Endothelial cell of umbilical vein (primary cell): ENCODE results near the gene BEST2. TPM values are rescaled to one million over a fixed set of nuclear protein-coding genes. Genes with fewer than 3 reads are reported as not detected.

Source experiments
- BruUV-seq: library from RNA; stranded (reverse); fragments of 400-500 nt; replicated peaks from 2 replicates; lab custom pipeline; 2021; lab: Mats Ljungman, UMichigan
- CTCF ChIA-PET: fragments of 300-600, 350-600 bp; sonication (Branson Sonifier 250); formaldehyde crosslinking; loops from one replicate; lab custom pipeline; 2021; ENCODE audit warnings: antibody characterized with exemption, inconsistent platforms; lab: Charles Lee
- POLR2A ChIA-PET: fragments of 300-600, 350-600 bp; sonication (Branson Sonifier 250); formaldehyde crosslinking; loops from one replicate; lab custom pipeline; 2021; ENCODE audit warnings: antibody characterized with exemption, inconsistent platforms; lab: Charles Lee
- DNase-seq: peaks from one replicate; pipeline ENCODE4 v3.0.0-alpha.2; 2011; ENCODE audit warnings: low read depth, low spot score
- FAIRE-seq: peaks from 2 replicates; lab custom pipeline; 2011; peaks lifted over from hg19 to GRCh38; lab: Jason Lieb, UNC
- H2AFZ ChIP-seq: 2 replicates; pipeline ENCODE4 v1.6.0; 2012; ENCODE audit warnings: low read depth, low read length, control low read depth, inconsistent platforms
- H3K27ac ChIP-seq: 2 replicates; pipeline ENCODE4 v1.5.1; 2011; ENCODE audit warnings: low read depth, mild to moderate bottlenecking, control low read depth, low read length, moderate library complexity; ENCODE audit not compliant: insufficient read depth
- H3K27me3 ChIP-seq, 2 experiments: 2 replicates each; pipeline versions ENCODE4 v1.6.0 to v1.6.1; 2011; ENCODE audit warnings: low read length in 2 of 2, mixed read lengths in 1 of 2; ENCODE audit not compliant: control insufficient read depth in 2 of 2, insufficient read depth in 2 of 2
- H3K36me3 ChIP-seq, 2 experiments: 2 replicates in 1 of 2; 3 replicates in 1 of 2; pipeline ENCODE4 v1.5.1; 2011; ENCODE audit warnings: low read length in 2 of 2, mild to moderate bottlenecking in 1 of 2, moderate library complexity in 1 of 2; ENCODE audit not compliant: control insufficient read depth in 2 of 2, insufficient read depth in 2 of 2; ENCODE audit errors: extremely low read depth in 1 of 2
- H3K4me1 ChIP-seq: 3 replicates; pipeline ENCODE4 v1.5.1; 2011; ENCODE audit warnings: mild to moderate bottlenecking, low read length; ENCODE audit not compliant: control insufficient read depth, insufficient read depth; ENCODE audit errors: extremely low read depth
- H3K4me2 ChIP-seq: 2 replicates; pipeline ENCODE4 v1.6.1; 2011; ENCODE audit warnings: low read length, control low read depth, mixed read lengths; ENCODE audit not compliant: insufficient read depth
- H3K4me3 ChIP-seq, 3 experiments: fragments of 200-600 bp in 1 of 3; sonication (generic), shearing (Covaris generic) in 1 of 3; replicated peaks in 1 of 3; 2 replicates each; pipeline ENCODE4 v1.5.1; 2011 to 2016; ENCODE audit warnings: control low read depth in 3 of 3, low read length in 3 of 3, mild to moderate bottlenecking in 2 of 3, inconsistent platforms in 1 of 3, low read depth in 1 of 3, moderate library complexity in 1 of 3; ENCODE audit not compliant: insufficient read depth in 1 of 3
- H3K79me2 ChIP-seq: 2 replicates; pipeline ENCODE4 v1.6.0; 2012; ENCODE audit warnings: low read length, inconsistent platforms; ENCODE audit not compliant: control insufficient read depth, insufficient read depth
- H3K9ac ChIP-seq: replicated peaks from 2 replicates; pipeline ENCODE3; 2011; ENCODE audit warnings: low read length, control low read depth; ENCODE audit not compliant: insufficient read depth; ENCODE audit errors: extremely low read depth
- H3K9me1 ChIP-seq: replicated peaks from 3 replicates; pipeline ENCODE4 v1.6.0; 2011; ENCODE audit warnings: mild to moderate bottlenecking, low read length; ENCODE audit not compliant: control insufficient read depth, insufficient read depth; ENCODE audit errors: extremely low read depth
- H3K9me3 ChIP-seq: replicated peaks from 2 replicates; pipeline ENCODE4 v1.5.1; 2012; ENCODE audit warnings: low read length, inconsistent platforms; ENCODE audit not compliant: control insufficient read depth, insufficient read depth
- H4K20me1 ChIP-seq: replicated peaks from 2 replicates; pipeline ENCODE3; 2011; ENCODE audit warnings: mild to moderate bottlenecking, low read length; ENCODE audit not compliant: control insufficient read depth, insufficient read depth; ENCODE audit errors: extremely low read depth
- GATA2 ChIP-seq: IDR thresholded peaks from 2 replicates; pipeline ENCODE4 v1.7.0; 2011; ENCODE audit warnings: low read depth, mild to moderate bottlenecking, moderate library complexity, mixed read lengths, low read length; ENCODE audit not compliant: insufficient read length, insufficient read depth
- JUN ChIP-seq: IDR thresholded peaks from 2 replicates; pipeline ENCODE4 v1.6.1; 2011; ENCODE audit warnings: borderline replicate concordance, low read depth; ENCODE audit not compliant: insufficient read length, insufficient read depth
- POLR2A ChIP-seq: IDR thresholded peaks from 2 replicates; pipeline ENCODE4 v1.6.1; 2012; ENCODE audit warnings: low read depth, mild to moderate bottlenecking, control low read depth, low read length
- POLR2AphosphoS5 ChIP-seq: IDR thresholded peaks from 2 replicates; pipeline ENCODE4 v1.6.1; 2012; ENCODE audit warnings: low read depth, mild to moderate bottlenecking, control low read depth, low read length, moderate library complexity; ENCODE audit not compliant: insufficient read depth
- dilution Hi-C: fragments of 300-500 bp; cut with MboI; formaldehyde crosslinking; loops from one replicate; pipeline ENCODE4 v1.15.0; 2019; ENCODE audit warnings: low sequenced_read_pairs; ENCODE audit not compliant: extremely low pct_ligation_motif_present
- intact Hi-C: fragments of 100-400 bp; cut with micrococcal nuclease; formaldehyde crosslinking; loops from one replicate; pipeline ENCODE4 v1.10.0; 2022
- polyA plus RNA-seq, 4 experiments: library from polyadenylated mRNA; depleted of rRNA in 3 of 4; stranded (reverse) in 3 of 4; unstranded in 1 of 4; fragments of >200 nt; gene quantifications; 2 replicates each; pipeline versions ENCODE4 v1.2.1 to v1.2.3, GENCODE V29; 2011 to 2012; ENCODE audit warnings: missing spikeins in 1 of 4
- total RNA-seq: library from RNA; stranded (reverse); gene quantifications from 2 replicates; pipeline ENCODE4 v1.2.3, GENCODE V29; 2021
- TF ChIP-seq, protein P1 (sequence below): IDR thresholded peaks from 2 replicates; pipeline ENCODE4 v1.6.1; 2011; ENCODE audit not compliant: insufficient read depth, insufficient read length
- TF ChIP-seq, protein P2 (sequence below), 2 donors: IDR thresholded peaks; 1 replicate in 1 of 2; 2 replicates in 1 of 2; pipeline ENCODE4 v1.5.1; 2011; ENCODE audit warnings: low read length in 2 of 2, mild to moderate bottlenecking in 2 of 2, moderate library complexity in 2 of 2, control low read depth in 1 of 2, inconsistent platforms in 1 of 2, low read depth in 1 of 2; ENCODE audit not compliant: insufficient read depth in 1 of 2; ENCODE audit errors: extremely low read depth in 1 of 2

The BEST2 gene
- total and polyA plus RNA-seq, 2 donors (not counting 3 experiments of a cell fraction or from before 2014, with no cell fraction given): not detected

DNA sequence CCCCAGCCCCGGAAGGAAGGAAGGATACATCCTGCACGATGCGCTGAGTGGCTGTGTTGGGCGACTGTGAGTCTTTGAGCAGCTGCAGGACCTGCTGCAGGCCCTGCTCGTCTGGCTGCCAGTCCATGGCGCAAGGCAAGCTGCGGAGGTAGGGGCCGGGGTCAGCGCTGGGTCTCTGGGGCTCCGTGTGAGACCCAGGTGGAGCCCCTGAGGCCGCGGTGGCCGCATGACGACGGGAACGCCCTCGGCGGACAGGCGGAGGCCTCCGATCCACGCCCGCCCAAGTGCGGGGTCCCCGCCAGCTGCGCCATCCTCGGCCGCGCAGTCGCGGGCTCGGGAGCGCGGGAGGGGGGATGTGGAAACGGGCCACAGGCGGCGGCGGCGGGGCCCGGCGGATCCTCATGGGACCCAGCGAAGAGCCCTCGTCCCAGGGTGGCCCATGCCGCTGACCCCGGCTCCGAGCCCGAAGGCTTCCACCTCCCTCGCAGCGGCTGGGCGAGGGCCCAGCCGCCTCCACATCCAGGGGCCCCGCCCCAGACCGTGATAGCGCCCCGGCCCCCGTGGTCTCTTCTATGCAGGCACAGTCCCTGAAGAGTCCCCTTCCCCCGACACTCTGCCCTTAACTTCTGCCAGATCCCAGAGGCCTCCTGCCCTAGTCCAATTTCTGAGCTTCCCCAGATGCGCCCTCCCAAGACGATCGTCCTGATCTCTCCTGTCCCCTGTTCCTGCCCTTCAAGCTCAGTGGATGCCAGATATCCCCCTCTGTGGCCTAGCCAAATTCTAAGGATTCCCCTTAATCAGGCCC is 30.5 kb upstream of the BEST2 start:
- Histone ChIP-seq H3K9me1 (no peaks in the 10 kb centered on the region), H3K9me3 (no peaks in the 10 kb centered on the region), H2AFZ (no peak overlapping the region), H3K4me3 (peak overlapping the region; percentile 62 to 90 (median 88)), H3K9ac (peak overlapping the region; percentile 78), H3K36me3 (peaks cover 5 to 12% of the 10 kb centered on the region in 2 experiments), H4K20me1 (no peaks in the 10 kb centered on the region), H3K4me2 (peak overlapping the region; percentile 81), H3K4me1 (peaks cover 10% of the 10 kb centered on the region), H3K79me2 (peaks cover 66% of the 10 kb centered on the region), H3K27me3 (no peaks in the 10 kb centered on the region), H3K27ac (peak overlapping the region; percentile 57)
- POLR2A ChIA-PET: interaction anchor here (0.6 to 3.2 kb wide), 3 partner anchors 13 to 71 kb away, joined by 5 to 14 read pairs (median 6); partner anchors contain the start of genes JUNB and TRIR
- dilution Hi-C loops: no loop called here
- intact Hi-C loops: loop anchor here (5.0 kb wide), 1 partner anchor 376 kb away; no protein-coding TSS in a partner anchor
- DNase-seq (no peak), FAIRE-seq (no peak)
- TF ChIP-seq GATA2: no peak
- no peak for TF ChIP-seq JUN
- TF ChIP-seq POLR2AphosphoS5: peak; percentile 39
- TF ChIP-seq, protein P1, sequence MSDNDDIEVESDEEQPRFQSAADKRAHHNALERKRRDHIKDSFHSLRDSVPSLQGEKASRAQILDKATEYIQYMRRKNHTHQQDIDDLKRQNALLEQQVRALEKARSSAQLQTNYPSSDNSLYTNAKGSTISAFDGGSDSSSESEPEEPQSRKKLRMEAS: no peak
- TF ChIP-seq, protein P2, sequence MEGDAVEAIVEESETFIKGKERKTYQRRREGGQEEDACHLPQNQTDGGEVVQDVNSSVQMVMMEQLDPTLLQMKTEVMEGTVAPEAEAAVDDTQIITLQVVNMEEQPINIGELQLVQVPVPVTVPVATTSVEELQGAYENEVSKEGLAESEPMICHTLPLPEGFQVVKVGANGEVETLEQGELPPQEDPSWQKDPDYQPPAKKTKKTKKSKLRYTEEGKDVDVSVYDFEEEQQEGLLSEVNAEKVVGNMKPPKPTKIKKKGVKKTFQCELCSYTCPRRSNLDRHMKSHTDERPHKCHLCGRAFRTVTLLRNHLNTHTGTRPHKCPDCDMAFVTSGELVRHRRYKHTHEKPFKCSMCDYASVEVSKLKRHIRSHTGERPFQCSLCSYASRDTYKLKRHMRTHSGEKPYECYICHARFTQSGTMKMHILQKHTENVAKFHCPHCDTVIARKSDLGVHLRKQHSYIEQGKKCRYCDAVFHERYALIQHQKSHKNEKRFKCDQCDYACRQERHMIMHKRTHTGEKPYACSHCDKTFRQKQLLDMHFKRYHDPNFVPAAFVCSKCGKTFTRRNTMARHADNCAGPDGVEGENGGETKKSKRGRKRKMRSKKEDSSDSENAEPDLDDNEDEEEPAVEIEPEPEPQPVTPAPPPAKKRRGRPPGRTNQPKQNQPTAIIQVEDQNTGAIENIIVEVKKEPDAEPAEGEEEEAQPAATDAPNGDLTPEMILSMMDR (IDR thresholded peaks at IDR 0.05; ENCODE audit: extremely low read depth in 1 of 2, insufficient read depth in 1 of 2, low read depth in 1 of 2, low read length in 2 of 2): no peak
- peak; percentile 38 for TF ChIP-seq POLR2A
- CTCF ChIA-PET: interaction anchor here (0.9 to 4.5 kb wide), 9 partner anchors 10 to 127 kb away, joined by 3 to 38 read pairs (median 5); no protein-coding TSS in a partner anchor
- no TSS peak for BruUV-seq
